Stomach (tissue), 9 donors: ENCODE results near the gene TAGLN2. TPM values are rescaled to one million over a fixed set of nuclear protein-coding genes. Genes with fewer than 3 reads are reported as not detected.

Experiments
- DNase-seq, 2 donors: peaks; one replicate each; pipeline versions ENCODE4 v3.0.0 to v3.0.0-alpha.2; 2013 to 2019
- H3K27ac ChIP-seq, 5 donors: fragments of 200-600 bp in 4 of 5; sonication (generic) in 4 of 5; one replicate each; pipeline ENCODE4 v1.5.1; 2013 to 2019; ENCODE audit warnings: mild to moderate bottlenecking in 1 of 5, moderate library complexity in 1 of 5
- H3K27me3 ChIP-seq, 3 donors: fragments of 200-600 bp; sonication (generic); one replicate each; pipeline ENCODE4 v1.5.1; 2017 to 2019; ENCODE audit warnings: mixed run types in 1 of 3
- H3K36me3 ChIP-seq, 4 donors: fragments of 200-600 bp; sonication (generic); 1 replicate in 3 of 4; 2 replicates in 1 of 4; pipeline ENCODE4 v1.5.1; 2016 to 2019
- H3K4me1 ChIP-seq, 4 donors: fragments of 200-600 bp; sonication (generic); one replicate each; pipeline ENCODE4 v1.5.1; 2016 to 2019
- H3K4me3 ChIP-seq, 4 donors: fragments of 200-600 bp; sonication (generic) in 3 of 4; one replicate each; pipeline ENCODE4 v1.5.1; 2016 to 2019; ENCODE audit warnings: mild to moderate bottlenecking in 1 of 4
- H3K9me3 ChIP-seq, 4 donors: fragments of 200-600 bp; sonication (generic); one replicate each; pipeline ENCODE4 v1.5.1; 2016 to 2019
- EP300 ChIP-seq: sonication (generic); formaldehyde crosslinking; IDR thresholded peaks from one replicate; pipeline ENCODE4 v1.6.1; 2017; ENCODE audit warnings: antibody characterized with exemption
- POLR2A ChIP-seq, 4 donors: fragments of 450-650 bp; IDR thresholded peaks; one replicate each; pipeline ENCODE4 v1.6.1; 2016; ENCODE audit warnings: antibody characterized with exemption in 4 of 4, control low read depth in 2 of 4, mild to moderate bottlenecking in 1 of 4, moderate library complexity in 1 of 4
- POLR2AphosphoS5 ChIP-seq, 3 donors: sonication (generic); formaldehyde crosslinking; IDR thresholded peaks; one replicate each; pipeline ENCODE4 v1.6.1; 2016; ENCODE audit warnings: antibody characterized with exemption in 3 of 3
- WGBS, 5 donors: extraction: QIAGEN DNeasy Blood & Tissue Kit in 3 of 5; methylation state at CpG; one replicate each; pipeline versions ENCODE4 v1.1.5 to v1.1.7; 2013 to 2018; 5-methylcytosine and 5-hydroxymethylcytosine counted together
- intact Hi-C: fragments of 100-400 bp; cut with DNase I; formaldehyde crosslinking; loops from one replicate; pipeline ENCODE4 v1.15.1; 2023; ENCODE audit warnings: low total_unique reads
- polyA plus RNA-seq, 3 donors: library from polyadenylated mRNA; stranded (reverse); fragments of 200-250 nt; gene quantifications; one replicate each; pipeline ENCODE4 v1.2.3, GENCODE V29; 2013
- total RNA-seq, 5 donors: library from RNA; depleted of rRNA; stranded (reverse); fragments of >200 nt; gene quantifications; one replicate each; pipeline versions ENCODE4 v1.1.0 to v1.2.3, GENCODE V29; 2014 to 2016
- TF ChIP-seq, protein P1 (sequence below), 7 experiments: fragments of 450-650 bp in 4 of 7; fragments of 200-600 bp in 3 of 7; sonication (generic) in 3 of 7; IDR thresholded peaks; one replicate each; pipeline ENCODE4 v1.5.1; 2016 to 2019; ENCODE audit warnings: antibody characterized with exemption in 7 of 7, control low read depth in 2 of 7, mild to moderate bottlenecking in 1 of 7
- donor health status: healthy with polysubstance abuse.
- donor health status: Bipolar disorder and iron deficiency.
- donor health status: healthy.

Gene TAGLN2
- total and polyA plus RNA-seq, 8 donors, result 49.0 to 1,290 (median 292) TPM

DNA sequence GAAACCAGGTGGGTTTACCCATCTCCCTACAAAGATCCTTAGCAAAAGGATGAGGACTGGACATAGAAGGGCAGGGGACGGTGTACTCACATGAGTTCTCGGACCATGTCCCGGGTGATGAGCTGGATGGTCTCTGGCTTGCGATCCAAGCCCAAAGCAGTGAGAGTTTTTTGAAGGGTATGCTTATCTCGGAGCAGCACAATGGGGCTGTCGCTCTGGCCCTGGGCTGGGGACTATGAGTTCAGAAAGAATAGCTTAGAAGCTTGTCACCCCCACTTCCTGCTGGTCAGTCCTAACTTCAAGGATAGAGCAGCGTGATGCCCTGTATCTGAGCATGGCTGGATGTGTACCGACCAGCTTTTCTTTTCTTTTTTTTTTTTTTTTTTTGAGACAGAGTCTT is 34.9 kb downstream of the TAGLN2 start:
- H3K27me3 ChIP-seq, result no peaks in the 10 kb centered on the region
- peak overlapping the region; percentile 7 to 75 (median 46) for H3K27ac ChIP-seq
- H3K4me3 ChIP-seq, result no peak overlapping the region
- no peak for TF ChIP-seq POLR2AphosphoS5 (IDR thresholded peaks at IDR 0.05)
- no peak for TF ChIP-seq EP300
- TF ChIP-seq, protein P1, sequence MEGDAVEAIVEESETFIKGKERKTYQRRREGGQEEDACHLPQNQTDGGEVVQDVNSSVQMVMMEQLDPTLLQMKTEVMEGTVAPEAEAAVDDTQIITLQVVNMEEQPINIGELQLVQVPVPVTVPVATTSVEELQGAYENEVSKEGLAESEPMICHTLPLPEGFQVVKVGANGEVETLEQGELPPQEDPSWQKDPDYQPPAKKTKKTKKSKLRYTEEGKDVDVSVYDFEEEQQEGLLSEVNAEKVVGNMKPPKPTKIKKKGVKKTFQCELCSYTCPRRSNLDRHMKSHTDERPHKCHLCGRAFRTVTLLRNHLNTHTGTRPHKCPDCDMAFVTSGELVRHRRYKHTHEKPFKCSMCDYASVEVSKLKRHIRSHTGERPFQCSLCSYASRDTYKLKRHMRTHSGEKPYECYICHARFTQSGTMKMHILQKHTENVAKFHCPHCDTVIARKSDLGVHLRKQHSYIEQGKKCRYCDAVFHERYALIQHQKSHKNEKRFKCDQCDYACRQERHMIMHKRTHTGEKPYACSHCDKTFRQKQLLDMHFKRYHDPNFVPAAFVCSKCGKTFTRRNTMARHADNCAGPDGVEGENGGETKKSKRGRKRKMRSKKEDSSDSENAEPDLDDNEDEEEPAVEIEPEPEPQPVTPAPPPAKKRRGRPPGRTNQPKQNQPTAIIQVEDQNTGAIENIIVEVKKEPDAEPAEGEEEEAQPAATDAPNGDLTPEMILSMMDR (IDR thresholded peaks at IDR 0.05), result no peak
- no peak for TF ChIP-seq POLR2A (IDR thresholded peaks at IDR 0.05)
- no peaks in the 10 kb centered on the region for H3K36me3 ChIP-seq
- H3K4me1 ChIP-seq, result peaks cover 2 to 36% (median 8%) of the 10 kb centered on the region in 4 donors
- intact Hi-C loops, result loop anchor here (5.0 kb wide), 1 partner anchor 93 kb away; no protein-coding TSS in a partner anchor
- no peak for DNase-seq
- H3K9me3 ChIP-seq, result no peaks in the 10 kb centered on the region
- 82 to 87% (median 83%) methylated on average over 8 of the region's 8 CpGs for WGBS, 5 donors

DNA sequence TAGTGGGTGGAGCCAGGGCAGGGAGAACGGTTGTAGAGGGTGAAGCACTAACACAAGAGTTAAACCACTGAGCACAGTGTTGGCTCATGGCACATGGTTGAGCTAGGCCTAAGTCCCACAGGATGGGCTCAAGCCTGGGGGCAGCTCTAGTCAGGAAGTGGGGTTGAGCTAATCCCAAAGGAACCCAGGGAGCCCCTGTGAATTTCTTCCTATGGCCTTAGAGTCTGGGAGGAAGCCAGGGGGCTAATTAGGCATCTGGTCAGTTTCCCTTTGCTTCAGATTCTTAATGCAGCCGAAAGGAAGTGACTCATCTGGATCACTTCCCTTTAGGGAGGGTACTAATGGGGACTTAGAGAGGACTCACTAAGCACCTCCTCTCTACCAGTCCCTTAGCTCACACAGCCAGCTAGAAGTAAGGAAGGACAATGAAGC is 35.5 kb downstream of the TAGLN2 start:
- Histone ChIP-seq H3K4me1 (peaks cover 0 to 36% (median 8%) of the 10 kb centered on the region in 4 donors), H3K27me3 (no peaks in the 10 kb centered on the region), H3K9me3 (no peaks in the 10 kb centered on the region), H3K36me3 (no peaks in the 10 kb centered on the region), H3K27ac (peak overlapping the region in 4 of 5 donors; percentile 46 to 75 (median 50)), H3K4me3 (no peak overlapping the region)
- intact Hi-C loops, result loop anchor here (5.0 kb wide), 1 partner anchor 93 kb away; no protein-coding TSS in a partner anchor
- WGBS, 5 donors, result 22 to 64% (median 38%) methylated on average over 2 of the region's 2 CpGs
- no peak for TF ChIP-seq EP300
- TF ChIP-seq POLR2AphosphoS5 (IDR thresholded peaks at IDR 0.05), result peak; percentile 13 to 51 (median 24)
- peak in 1 of 2 donors; percentile 81 for DNase-seq

DNA sequence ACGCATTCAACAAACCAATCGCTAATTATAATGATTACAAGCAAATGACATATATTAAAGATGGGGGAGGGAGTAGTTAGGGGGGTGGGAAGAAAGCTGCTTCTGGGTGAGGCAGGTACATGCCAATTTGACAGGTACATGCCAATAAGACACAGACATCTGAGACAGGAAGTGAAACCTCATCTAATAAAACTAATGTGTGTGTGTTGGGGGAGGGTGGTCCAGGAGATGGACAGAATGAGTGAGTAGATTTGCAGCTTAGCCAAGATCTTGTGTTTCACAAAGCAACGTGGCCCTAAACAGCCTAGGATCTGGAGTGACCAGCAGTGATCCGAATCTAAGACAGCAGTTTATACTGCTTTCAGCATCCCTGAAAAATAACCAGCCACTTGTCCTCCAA is 36.1 kb downstream of the TAGLN2 start:
- intact Hi-C loops, result no loop called here
- 90 to 98% (median 93%) methylated on average over 4 of the region's 4 CpGs for WGBS, 5 donors
- peak overlapping the region in 4 of 5 donors; percentile 46 to 75 (median 50) for H3K27ac ChIP-seq

DNA sequence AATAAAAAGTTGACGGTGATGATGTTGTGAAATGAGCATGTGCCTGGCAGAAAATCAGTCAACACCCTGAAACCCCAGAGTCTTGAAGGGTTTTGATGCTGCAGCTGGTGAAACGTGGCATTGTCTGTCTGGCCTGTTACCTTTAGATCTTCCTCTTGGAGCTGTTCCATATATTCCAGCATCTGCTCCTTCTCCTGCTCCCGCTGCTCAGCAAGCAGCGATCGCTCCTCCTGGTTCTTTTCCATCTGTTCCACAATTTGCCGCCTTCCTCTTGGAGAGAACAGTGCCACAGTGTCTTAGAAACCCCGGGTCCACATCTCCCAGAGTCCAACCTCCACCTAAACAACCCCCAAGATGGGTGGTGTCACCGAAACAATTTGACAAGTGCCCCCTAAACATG is 41.0 kb downstream of the TAGLN2 start:
- no peak for DNase-seq
- Histone ChIP-seq H3K4me1 (peaks cover 0 to 15% (median 3%) of the 10 kb centered on the region in 4 donors), H3K27ac (no peak overlapping the region), H3K9me3 (no peaks in the 10 kb centered on the region), H3K4me3 (no peak overlapping the region), H3K27me3 (no peaks in the 10 kb centered on the region), H3K36me3 (no peaks in the 10 kb centered on the region)
- intact Hi-C loops, result no loop called here
- 75 to 88% (median 80%) methylated on average over 8 of the region's 8 CpGs for WGBS, 5 donors
- TF ChIP-seq, protein P1 (IDR thresholded peaks at IDR 0.05), result no peak
- TF ChIP-seq EP300, result no peak
- TF ChIP-seq POLR2AphosphoS5 (IDR thresholded peaks at IDR 0.05), result no peak
- TF ChIP-seq POLR2A (IDR thresholded peaks at IDR 0.05), result no peak

More for the DNA sequence above, 36.1 kb downstream of the TAGLN2 start:
- Histone ChIP-seq H3K36me3 (no peaks in the 10 kb centered on the region), H3K4me1 (peaks cover 0 to 36% (median 8%) of the 10 kb centered on the region in 4 donors), H3K4me3 (no peak overlapping the region), H3K9me3 (no peaks in the 10 kb centered on the region), H3K27me3 (no peaks in the 10 kb centered on the region)
- TF ChIP-seq POLR2AphosphoS5 (IDR thresholded peaks at IDR 0.05) (no peak), POLR2A (IDR thresholded peaks at IDR 0.05) (no peak)
- TF ChIP-seq, protein P1 (IDR thresholded peaks at IDR 0.05), result no peak
- no peak for DNase-seq

DNA sequence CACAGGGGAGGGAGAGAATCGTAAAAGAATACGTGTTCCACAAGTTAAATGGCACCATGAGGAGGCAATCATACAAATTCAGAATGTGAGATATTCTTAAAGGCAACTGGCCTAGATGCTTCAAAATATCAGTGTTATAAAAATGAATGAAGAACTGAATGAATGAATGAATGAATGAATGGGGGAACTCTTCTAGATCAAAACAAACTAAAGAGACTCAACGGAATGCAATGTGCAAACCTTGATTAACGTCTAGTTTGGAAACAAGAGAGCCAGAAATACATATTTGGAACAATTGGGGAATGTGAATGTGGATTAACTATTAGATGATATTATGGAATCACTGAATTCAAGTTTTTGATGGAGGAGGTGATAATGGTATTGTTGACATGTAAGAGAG is 42.2 kb downstream of the TAGLN2 start:
- no peak overlapping the region for H3K27ac ChIP-seq
- WGBS, 5 donors, result 69 to 91% (median 79%) methylated on average over 3 to 4 of the region's 4 CpGs

More for the DNA sequence above, 42.2 kb downstream of the TAGLN2 start:
- peaks cover 0 to 15% (median 3%) of the 10 kb centered on the region in 4 donors for H3K4me1 ChIP-seq
- H3K36me3 ChIP-seq, result no peaks in the 10 kb centered on the region
- DNase-seq, result no peak
- intact Hi-C loops, result no loop called here
- no peaks in the 10 kb centered on the region for H3K27me3 ChIP-seq
- no peak for TF ChIP-seq EP300
- TF ChIP-seq POLR2A (IDR thresholded peaks at IDR 0.05), result no peak
- TF ChIP-seq, protein P1 (IDR thresholded peaks at IDR 0.05), result no peak
- no peak overlapping the region for H3K4me3 ChIP-seq
- H3K9me3 ChIP-seq, result no peaks in the 10 kb centered on the region
